ENCODE measurements around the gene AGBL2. TPM values are rescaled to one million over a fixed set of nuclear protein-coding genes. Genes with fewer than 3 reads are reported as not detected.
"Not testable (repeated sequence)": the region's sequence is repeated elsewhere in the genome, so short reads cannot be mapped to it uniquely, and the experiment has no call there.

AGBL2 gene
- total RNA-seq, 6 experiments from 2014 or later: 0.43 to 5.8 (median 2.1) TPM

- Histone ChIP-seq H3K4me3 (no peak overlapping the region), H3K27ac (no peak overlapping the region), H3K9me3 (no peaks in the 10 kb centered on the region), H3K27me3 (no peaks in the 10 kb centered on the region), H3K36me3 (no peaks in the 10 kb centered on the region), H3K4me1 (peaks cover 0 to 5% (median 0%) of the 10 kb centered on the region in 4 donors)
- ATAC-seq (no peak), DNase-seq (no peak)
- intact Hi-C loops (cut with DNase I): no loop called here
- WGBS (ENCODE audit: insufficient coverage, low coverage, low lambda C conversion rate, missing lambda C conversion rate): 70% methylated on average over 1 of the region's 1 CpG
- TF ChIP-seq, protein P1, sequence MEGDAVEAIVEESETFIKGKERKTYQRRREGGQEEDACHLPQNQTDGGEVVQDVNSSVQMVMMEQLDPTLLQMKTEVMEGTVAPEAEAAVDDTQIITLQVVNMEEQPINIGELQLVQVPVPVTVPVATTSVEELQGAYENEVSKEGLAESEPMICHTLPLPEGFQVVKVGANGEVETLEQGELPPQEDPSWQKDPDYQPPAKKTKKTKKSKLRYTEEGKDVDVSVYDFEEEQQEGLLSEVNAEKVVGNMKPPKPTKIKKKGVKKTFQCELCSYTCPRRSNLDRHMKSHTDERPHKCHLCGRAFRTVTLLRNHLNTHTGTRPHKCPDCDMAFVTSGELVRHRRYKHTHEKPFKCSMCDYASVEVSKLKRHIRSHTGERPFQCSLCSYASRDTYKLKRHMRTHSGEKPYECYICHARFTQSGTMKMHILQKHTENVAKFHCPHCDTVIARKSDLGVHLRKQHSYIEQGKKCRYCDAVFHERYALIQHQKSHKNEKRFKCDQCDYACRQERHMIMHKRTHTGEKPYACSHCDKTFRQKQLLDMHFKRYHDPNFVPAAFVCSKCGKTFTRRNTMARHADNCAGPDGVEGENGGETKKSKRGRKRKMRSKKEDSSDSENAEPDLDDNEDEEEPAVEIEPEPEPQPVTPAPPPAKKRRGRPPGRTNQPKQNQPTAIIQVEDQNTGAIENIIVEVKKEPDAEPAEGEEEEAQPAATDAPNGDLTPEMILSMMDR (IDR thresholded peaks at IDR 0.05): no peak
- TF ChIP-seq POLR2A (IDR thresholded peaks at IDR 0.05): no peak
These were observed 9.4 kb downstream of the AGBL2 start for GRCh38 chr11:47705721-47706120.

- Histone ChIP-seq H3K27ac (no peak overlapping the region), H3K4me3 (no peak overlapping the region), H3K27me3 (no peaks in the 10 kb centered on the region), H3K4me1 (no peaks in the 10 kb centered on the region), H3K9me3 (no peaks in the 10 kb centered on the region), H3K36me3 (no peaks in the 10 kb centered on the region)
- no peak for ATAC-seq
- intact Hi-C loops (cut with DNase I): no loop called here
- 85% methylated on average over 2 of the region's 2 CpGs for WGBS (ENCODE audit: insufficient coverage, low coverage, low lambda C conversion rate, missing lambda C conversion rate)
- DNase-seq: no peak
- no peak for TF ChIP-seq POLR2A (IDR thresholded peaks at IDR 0.05)
- TF ChIP-seq, protein P1 (IDR thresholded peaks at IDR 0.05): no peak
These were observed 23.2 kb downstream of the AGBL2 start for GRCh38 chr11:47691979-47692378.

DNA sequence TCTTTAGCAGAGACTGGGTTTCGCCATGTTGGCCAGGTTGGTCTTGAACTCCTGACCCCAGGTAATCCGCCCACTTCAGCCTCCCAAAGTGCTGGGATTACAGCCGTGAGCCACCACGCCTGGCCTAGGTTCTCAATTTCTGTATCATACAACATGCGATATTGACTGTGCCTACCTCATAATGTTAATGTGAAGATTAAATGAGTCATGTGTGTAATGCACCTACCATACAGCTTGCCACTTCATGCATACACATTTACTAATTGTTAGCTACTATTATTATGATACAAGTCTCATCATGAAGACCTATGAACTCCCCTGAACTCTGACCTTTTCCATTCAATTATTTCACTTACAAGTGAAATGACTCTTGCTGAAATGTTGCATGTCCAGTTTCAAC is 25.7 kb downstream of the AGBL2 start:
- no peak overlapping the region for H3K27ac ChIP-seq
- WGBS (ENCODE audit: insufficient coverage, low coverage, low lambda C conversion rate, missing lambda C conversion rate): 94% methylated on average over 5 of the region's 5 CpGs

DNA sequence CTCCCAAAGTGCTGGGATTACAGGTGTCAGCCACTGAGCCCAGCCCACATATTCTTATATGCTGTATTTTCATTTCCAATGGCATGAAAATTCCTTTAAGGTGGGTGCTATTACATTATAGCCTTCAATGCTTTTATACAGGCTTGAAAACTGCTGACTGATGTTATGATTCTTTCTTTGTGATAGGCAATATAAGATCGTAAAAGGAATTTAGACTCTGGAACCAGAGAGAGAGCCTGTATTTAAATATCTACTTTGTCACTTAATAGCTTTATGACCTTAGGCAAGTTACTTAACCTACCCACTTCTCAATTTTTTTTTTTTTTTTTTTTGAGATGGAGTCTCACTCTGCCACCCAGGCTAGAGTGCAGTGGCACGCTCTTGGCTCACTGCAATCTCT is 26.2 kb downstream of the AGBL2 start:
- TF ChIP-seq, protein P1 (IDR thresholded peaks at IDR 0.05): no peak
- TF ChIP-seq POLR2A (IDR thresholded peaks at IDR 0.05): no peak
- Histone ChIP-seq H3K9me3 (no peaks in the 10 kb centered on the region), H3K27me3 (no peaks in the 10 kb centered on the region), H3K36me3 (no peaks in the 10 kb centered on the region), H3K4me1 (no peaks in the 10 kb centered on the region), H3K4me3 (no peak overlapping the region), H3K27ac (no peak overlapping the region)
- intact Hi-C loops (cut with DNase I): no loop called here
- WGBS (ENCODE audit: insufficient coverage, low coverage, low lambda C conversion rate, missing lambda C conversion rate): 92% methylated on average over 2 of the region's 2 CpGs
- no peak for DNase-seq
- no peak for ATAC-seq

More for the DNA sequence above, 25.7 kb downstream of the AGBL2 start:
- no peaks in the 10 kb centered on the region for H3K36me3 ChIP-seq
- H3K9me3 ChIP-seq: no peaks in the 10 kb centered on the region
- H3K4me3 ChIP-seq: no peak overlapping the region
- intact Hi-C loops (cut with DNase I): no loop called here
- TF ChIP-seq, protein P1 (IDR thresholded peaks at IDR 0.05): no peak
- no peak for TF ChIP-seq POLR2A (IDR thresholded peaks at IDR 0.05)
- DNase-seq: no peak
- no peaks in the 10 kb centered on the region for H3K4me1 ChIP-seq
- no peaks in the 10 kb centered on the region for H3K27me3 ChIP-seq
- ATAC-seq: no peak

- DNase-seq: no peak
- H3K9me3 ChIP-seq: no peaks in the 10 kb centered on the region
- TF ChIP-seq, protein P1 (IDR thresholded peaks at IDR 0.05): no peak
- TF ChIP-seq POLR2A (IDR thresholded peaks at IDR 0.05): no peak
- intact Hi-C loops (cut with DNase I): no loop called here
- H3K27me3 ChIP-seq: no peaks in the 10 kb centered on the region
- no peaks in the 10 kb centered on the region for H3K4me1 ChIP-seq
- WGBS (ENCODE audit: insufficient coverage, low coverage, low lambda C conversion rate, missing lambda C conversion rate): 100% methylated on average over 4 of the region's 4 CpGs
- no peak for ATAC-seq
- no peak overlapping the region for H3K27ac ChIP-seq
- no peak overlapping the region for H3K4me3 ChIP-seq
- no peaks in the 10 kb centered on the region for H3K36me3 ChIP-seq
These were observed 27.1 kb downstream of the AGBL2 start for GRCh38 chr11:47688111-47688510.

GRCh38 chr11:47686704-47687103 is 28.5 kb downstream of the AGBL2 start:
- H3K36me3 ChIP-seq; H3K9me3 ChIP-seq; ATAC-seq; H3K27ac ChIP-seq; DNase-seq; H3K4me3 ChIP-seq; H3K27me3 ChIP-seq; H3K4me1 ChIP-seq; intact Hi-C loops (cut with DNase I): not testable (repeated sequence)
- WGBS (ENCODE audit: insufficient coverage, low coverage, low lambda C conversion rate, missing lambda C conversion rate): 92% methylated on average over 2 of the region's 3 CpGs
